Right atrium auricular region (tissue), 2 donors: ENCODE measurements around the gene OR2T11. TPM values are rescaled to one million over a fixed set of nuclear protein-coding genes. Genes with fewer than 3 reads are reported as not detected.

Experiments
- DNase-seq: peaks from one replicate; pipeline ENCODE4 v3.0.0-alpha.2; 2019; ENCODE audit warnings: low spot score
- H3K27ac ChIP-seq, 2 donors: fragments of 200-600 bp; sonication (generic); 1 replicate in 1 of 2; 2 replicates in 1 of 2; pipeline ENCODE4 v1.5.1; 2016 to 2019
- H3K27me3 ChIP-seq, 2 donors: fragments of 200-600 bp; sonication (generic); one replicate each; pipeline versions ENCODE4 v1.5.1 to v1.6.0; 2017 to 2019
- H3K36me3 ChIP-seq: fragments of 200-600 bp; sonication (generic); one replicate; pipeline ENCODE4 v1.5.1; 2016
- H3K4me1 ChIP-seq, 2 donors: fragments of 200-600 bp; sonication (generic); one replicate each; pipeline versions ENCODE4 v1.5.1 to v1.6.0; 2017 to 2019
- H3K4me3 ChIP-seq, 2 donors: fragments of 200-600 bp; sonication (generic); 1 replicate in 1 of 2; 2 replicates in 1 of 2; pipeline ENCODE4 v1.5.1; 2017 to 2019; ENCODE audit warnings: mild to moderate bottlenecking in 1 of 2, moderate library complexity in 1 of 2
- H3K9me3 ChIP-seq, 2 donors: fragments of 200-600 bp; sonication (generic); one replicate each; pipeline ENCODE4 v1.5.1; 2019
- CTCF ChIP-seq, 2 donors: fragments of 200-600 bp; sonication (generic); IDR thresholded peaks; one replicate each; pipeline ENCODE4 v1.5.1; 2019; ENCODE audit warnings: antibody characterized with exemption in 2 of 2
- total RNA-seq, 2 donors: library from RNA; depleted of rRNA; stranded (reverse); fragments of >200 nt; gene quantifications; one replicate each; pipeline ENCODE4 v1.1.0, GENCODE V29; 2016

The OR2T11 gene
- total RNA-seq, 2 donors from 2014 or later = not detected

GRCh38 chr1:248611883-248612414, 22.9 kb downstream of the OR2T11 start:
- Histone ChIP-seq H3K27me3 (no peaks in the 10 kb centered on the region), H3K27ac (no peak overlapping the region), H3K4me1 (no peaks in the 10 kb centered on the region), H3K9me3 (no peaks in the 10 kb centered on the region), H3K36me3 (no peaks in the 10 kb centered on the region), H3K4me3 (no peak overlapping the region)
- DNase-seq = no peak
- TF ChIP-seq CTCF (IDR thresholded peaks at IDR 0.05) = no peak

GRCh38 chr1:248610301-248610700, 24.6 kb downstream of the OR2T11 start:
- no peak for TF ChIP-seq CTCF (IDR thresholded peaks at IDR 0.05)
- Histone ChIP-seq H3K36me3 (no peaks in the 10 kb centered on the region), H3K27me3 (no peaks in the 10 kb centered on the region), H3K4me1 (no peaks in the 10 kb centered on the region), H3K4me3 (no peak overlapping the region), H3K9me3 (no peaks in the 10 kb centered on the region), H3K27ac (no peak overlapping the region)
- DNase-seq = no peak

- Histone ChIP-seq H3K27ac (no peak overlapping the region), H3K4me1 (no peaks in the 10 kb centered on the region), H3K9me3 (no peaks in the 10 kb centered on the region), H3K36me3 (no peaks in the 10 kb centered on the region), H3K4me3 (no peak overlapping the region), H3K27me3 (no peaks in the 10 kb centered on the region)
- no peak for DNase-seq
- no peak for TF ChIP-seq CTCF (IDR thresholded peaks at IDR 0.05)
Observed at GRCh38 chr1:248599396-248599795, 35.5 kb downstream of the OR2T11 start.

GRCh38 chr1:248597589-248597988, 37.3 kb downstream of the OR2T11 start, which contains the start of gene OR2T10:
OR2T10 (minus strand) TSS chr1:248597700; CDS start chr1:248593768, 3,932 bp downstream.
- no peaks in the 10 kb centered on the region for H3K4me1 ChIP-seq
- DNase-seq = no peak
- no peaks in the 10 kb centered on the region for H3K36me3 ChIP-seq
- no peak for TF ChIP-seq CTCF (IDR thresholded peaks at IDR 0.05)
- H3K4me3 ChIP-seq = no peak within 1 kb of the TSS
- no peaks in the 10 kb centered on the region for H3K9me3 ChIP-seq
- H3K27me3 ChIP-seq = no peaks in the 10 kb centered on the region
- no peak within 1 kb of the TSS for H3K27ac ChIP-seq

- Histone ChIP-seq H3K4me1 (no peaks in the 10 kb centered on the region), H3K9me3 (no peaks in the 10 kb centered on the region), H3K27me3 (no peaks in the 10 kb centered on the region), H3K4me3 (no peak overlapping the region), H3K27ac (no peak overlapping the region), H3K36me3 (no peaks in the 10 kb centered on the region)
- no peak for DNase-seq
- TF ChIP-seq CTCF (IDR thresholded peaks at IDR 0.05) = no peak
Observed at GRCh38 chr1:248596615-248597014, 38.3 kb downstream of the OR2T11 start.

- no peaks in the 10 kb centered on the region for H3K27me3 ChIP-seq
- TF ChIP-seq CTCF (IDR thresholded peaks at IDR 0.05) = no peak
- no peak overlapping the region for H3K27ac ChIP-seq
- no peaks in the 10 kb centered on the region for H3K9me3 ChIP-seq
- H3K4me1 ChIP-seq = no peaks in the 10 kb centered on the region
- no peak for DNase-seq
- H3K36me3 ChIP-seq = no peaks in the 10 kb centered on the region
- H3K4me3 ChIP-seq = no peak overlapping the region
Observed at GRCh38 chr1:248593226-248593625, 41.7 kb downstream of the OR2T11 start.
